HEK293T (cell line): ENCODE results near the gene N4BP2L1.

Experiments used
- ARNT ChIP-seq: fragments of 450-650 bp; IDR thresholded peaks from 2 replicates; pipeline ENCODE4 v1.6.1; 2017; ENCODE audit warnings: mild to moderate bottlenecking
- BHLHE40 ChIP-seq: fragments of 450-650 bp; IDR thresholded peaks from 2 replicates; pipeline ENCODE4 v1.6.1; 2016; ENCODE audit warnings: mild to moderate bottlenecking, moderate library complexity, borderline replicate concordance
- ELF4 ChIP-seq: fragments of 450-650 bp; IDR thresholded peaks from 2 replicates; pipeline ENCODE4 v1.6.1; 2017; ENCODE audit warnings: antibody characterized with exemption
- FOXM1 ChIP-seq: fragments of 450-650 bp; IDR thresholded peaks from 2 replicates; pipeline ENCODE4 v1.6.1; 2017; ENCODE audit warnings: mild to moderate bottlenecking, borderline replicate concordance
- HDGF ChIP-seq: fragments of 450-650 bp; IDR thresholded peaks from 2 replicates; pipeline ENCODE4 v1.6.1; 2017; ENCODE audit warnings: antibody characterized with exemption, borderline replicate concordance
- L3MBTL2 ChIP-seq: fragments of 450-650 bp; conservative IDR thresholded peaks from 2 replicates; pipeline ENCODE4 v1.6.1; 2016; ENCODE audit warnings: mild to moderate bottlenecking
- SP1 ChIP-seq: fragments of 450-650 bp; IDR thresholded peaks from 2 replicates; pipeline ENCODE4 v1.6.1; 2017
- TARDBP ChIP-seq: fragments of 450-650 bp; IDR thresholded peaks from 2 replicates; pipeline ENCODE4 v1.6.1; 2016
- TF ChIP-seq, protein P1 (sequence below): fragments of 450-650 bp; IDR thresholded peaks from 2 replicates; pipeline ENCODE4 v1.6.1; 2016

DNA sequence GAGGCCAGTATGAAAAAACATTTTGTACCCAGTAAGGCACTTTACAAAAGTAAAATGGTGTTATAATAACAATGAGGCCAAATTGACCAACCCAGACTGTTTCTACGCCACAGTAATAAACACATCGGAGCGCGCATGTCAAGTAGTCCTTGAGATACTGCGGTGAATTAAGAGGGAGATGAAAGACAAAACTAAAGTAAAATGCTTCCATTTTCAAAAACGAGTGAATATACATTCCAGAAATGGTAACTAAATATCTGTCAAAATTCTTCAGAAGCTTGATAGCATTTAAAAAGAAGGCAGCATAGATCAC lies 19.0 kb downstream of the N4BP2L1 start:
- no peak for TF ChIP-seq ARNT
- TF ChIP-seq TARDBP = no peak
- TF ChIP-seq HDGF = no peak
- TF ChIP-seq BHLHE40 = no peak
- no peak for TF ChIP-seq ELF4
- TF ChIP-seq SP1 = no peak
- no peak for TF ChIP-seq FOXM1
- TF ChIP-seq L3MBTL2 = no peak
- TF ChIP-seq, protein P1, sequence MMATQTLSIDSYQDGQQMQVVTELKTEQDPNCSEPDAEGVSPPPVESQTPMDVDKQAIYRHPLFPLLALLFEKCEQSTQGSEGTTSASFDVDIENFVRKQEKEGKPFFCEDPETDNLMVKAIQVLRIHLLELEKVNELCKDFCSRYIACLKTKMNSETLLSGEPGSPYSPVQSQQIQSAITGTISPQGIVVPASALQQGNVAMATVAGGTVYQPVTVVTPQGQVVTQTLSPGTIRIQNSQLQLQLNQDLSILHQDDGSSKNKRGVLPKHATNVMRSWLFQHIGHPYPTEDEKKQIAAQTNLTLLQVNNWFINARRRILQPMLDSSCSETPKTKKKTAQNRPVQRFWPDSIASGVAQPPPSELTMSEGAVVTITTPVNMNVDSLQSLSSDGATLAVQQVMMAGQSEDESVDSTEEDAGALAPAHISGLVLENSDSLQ = no peak
